K562 (cell line): ENCODE measurements around the gene ARPC1A. TPM values are rescaled to one million over a fixed set of nuclear protein-coding genes. Genes with fewer than 3 reads are reported as not detected.

Source experiments
- EP300 ChIP-seq: IDR thresholded peaks from 2 replicates; pipeline ENCODE4 v1.6.1; 2012; ENCODE audit warnings: low read length, improper control_type of control experiment
- ESRRA ChIP-seq: fragments of 450-650 bp; IDR thresholded peaks from 2 replicates; pipeline ENCODE4 v1.6.1; 2014; ENCODE audit warnings: low read depth, mild to moderate bottlenecking, moderate library complexity, borderline replicate concordance
- HCFC1 ChIP-seq: IDR thresholded peaks from 2 replicates; pipeline ENCODE4 v1.6.1; 2012; ENCODE audit warnings: low read depth, low read length, improper control_type of control experiment
- KDM4B ChIP-seq, 2 experiments: fragments of 450-650 bp in 1 of 2; sonication (generic) in 1 of 2; IDR thresholded peaks; 2 replicates each; pipeline ENCODE4 v1.6.1; 2016 to 2017; ENCODE audit warnings: borderline replicate concordance in 2 of 2, antibody characterized with exemption in 1 of 2, low read depth in 1 of 2, mild to moderate bottlenecking in 1 of 2
- POU5F1 ChIP-seq: fragments of 150-350 bp; IDR thresholded peaks from 2 replicates; pipeline ENCODE4 v1.6.1; 2014; ENCODE audit warnings: borderline replicate concordance, low read length, low read depth, mild to moderate bottlenecking; ENCODE audit not compliant: partially characterized antibody
- SMAD4 ChIP-seq: fragments of 250-450 bp; sonication (Bioruptor Pico); conservative IDR thresholded peaks from 2 replicates; pipeline ENCODE4 v1.8.0; 2021; ENCODE audit warnings: inconsistent platforms, mild to moderate bottlenecking, moderate library complexity
- ZNF140 ChIP-seq: fragments of 250-450 bp; sonication (Bioruptor Pico); IDR thresholded peaks from 2 replicates; pipeline ENCODE4 v1.8.0; 2021; ENCODE audit warnings: moderate library complexity, mild to moderate bottlenecking, inconsistent platforms
- ZNF184 ChIP-seq: sonication (generic); formaldehyde crosslinking; IDR thresholded peaks from 2 replicates; pipeline ENCODE4 v1.5.0; 2020; ENCODE audit warnings: missing genetic modification reagents
- ZNF785 ChIP-seq: fragments of 250-450 bp; sonication (Bioruptor Pico); IDR thresholded peaks from 2 replicates; pipeline ENCODE4 v1.4.0; 2020; ENCODE audit warnings: mild to moderate bottlenecking
- polyA plus RNA-seq, 8 experiments: library from polyadenylated mRNA; depleted of rRNA in 4 of 8; stranded (reverse) in 5 of 8; unstranded in 3 of 8; fragments of >200 nt; fragmentation: Nextera tagmentation in 2 of 8; fragmentation: Illumina TruSeq in 1 of 8; extraction: Ambion mirVana in 2 of 8; extraction: Trizol in 1 of 8; gene quantifications; 2 replicates each; pipeline versions ENCODE4 v1.2.1 to v1.2.3, GENCODE V29; 2011 to 2014; ENCODE audit warnings: inconsistent platforms in 1 of 8, missing spikeins in 1 of 8
- total RNA-seq, 7 experiments: library from RNA; depleted of rRNA in 6 of 7; stranded (reverse); fragments of >200 nt in 6 of 7; fragmentation: Illumina TruSeq in 2 of 7; extraction: Trizol in 2 of 7; gene quantifications; 2 replicates each; pipeline versions ENCODE4 v1.2.1 to v1.2.3, GENCODE V29; 2011 to 2021; ENCODE audit warnings: low replicate concordance in 1 of 7
- TF ChIP-seq, protein P1 (sequence below), 3 experiments: IDR thresholded peaks in 2 of 3; conservative IDR thresholded peaks in 1 of 3; 2 replicates each; pipeline ENCODE4 v1.5.1; 2011 to 2012; ENCODE audit warnings: low read length in 3 of 3, mild to moderate bottlenecking in 3 of 3, control low read depth in 2 of 3, improper control_type of control experiment in 1 of 3, inconsistent platforms in 1 of 3, low read depth in 1 of 3, mixed read lengths in 1 of 3, moderate library complexity in 1 of 3; ENCODE audit not compliant: insufficient read depth in 2 of 3
- TF ChIP-seq, protein P2 (sequence below): fragments of 200-800 bp; sonication (Bioruptor generic); IDR thresholded peaks from 2 replicates; pipeline ENCODE4 v1.6.1; 2016; ENCODE audit warnings: missing genetic modification characterization, missing compliant biosample characterization

The ARPC1A gene
- total and polyA plus RNA-seq, 9 of the 15 experiments (the other 6 are each of a cell fraction or from before 2014, with no cell fraction given), result 39.5 to 151 (median 86.1) TPM

DNA sequence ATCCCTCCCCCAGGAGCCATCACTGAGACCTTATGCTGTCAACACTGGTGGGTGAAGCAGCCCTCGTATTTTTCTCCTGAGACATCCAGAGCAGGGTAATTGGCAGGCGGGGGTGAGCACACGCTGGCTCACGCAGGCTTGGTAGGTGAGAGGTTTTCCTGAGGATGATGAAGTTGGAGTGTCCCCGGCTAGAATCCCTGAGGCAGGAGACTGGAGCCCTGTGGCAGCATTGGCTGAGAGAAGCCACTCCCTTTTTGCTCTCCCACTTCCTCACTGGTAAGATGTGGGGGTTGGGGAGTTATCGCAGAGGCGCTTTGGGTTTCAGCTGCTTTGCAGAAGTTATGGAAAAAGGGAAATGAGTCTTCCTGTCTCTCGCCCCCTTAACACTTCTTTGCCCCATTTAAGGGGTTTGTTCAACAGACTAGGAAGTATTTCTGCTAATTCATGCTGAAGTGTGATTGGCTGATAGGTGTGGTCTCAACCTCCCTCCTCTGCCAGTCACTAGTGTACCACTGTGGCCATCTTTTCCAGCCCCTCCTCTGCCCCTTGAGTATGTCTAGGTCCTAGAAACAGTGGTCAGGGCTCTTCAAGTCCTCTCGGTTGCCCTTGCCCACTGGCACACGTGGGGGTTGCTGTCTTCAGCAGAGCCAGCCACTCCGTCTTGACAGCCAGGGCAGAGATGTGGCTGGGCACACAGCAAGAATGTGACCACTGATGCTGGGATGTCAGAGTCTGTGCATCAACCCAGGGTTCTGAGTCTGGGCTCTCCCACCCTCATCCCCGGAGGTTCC, 54.5 kb downstream of the ARPC1A start (continued):
- TF ChIP-seq KDM4B (IDR thresholded peaks at IDR 0.05; ENCODE audit: borderline replicate concordance in 2 of 2, low read depth in 1 of 2) (no peak), ESRRA (no peak; the same call in 1 of the 2 replicates), ZNF785 (CRISPR knock-in tag) (no peak), ZNF140 (CRISPR knock-in tag) (no peak), SMAD4 (CRISPR knock-in tag) (no peak), EP300 (peak; percentile 64), POU5F1 (no peak), ZNF184 (no peak), HCFC1 (no peak)
- TF ChIP-seq, protein P1, sequence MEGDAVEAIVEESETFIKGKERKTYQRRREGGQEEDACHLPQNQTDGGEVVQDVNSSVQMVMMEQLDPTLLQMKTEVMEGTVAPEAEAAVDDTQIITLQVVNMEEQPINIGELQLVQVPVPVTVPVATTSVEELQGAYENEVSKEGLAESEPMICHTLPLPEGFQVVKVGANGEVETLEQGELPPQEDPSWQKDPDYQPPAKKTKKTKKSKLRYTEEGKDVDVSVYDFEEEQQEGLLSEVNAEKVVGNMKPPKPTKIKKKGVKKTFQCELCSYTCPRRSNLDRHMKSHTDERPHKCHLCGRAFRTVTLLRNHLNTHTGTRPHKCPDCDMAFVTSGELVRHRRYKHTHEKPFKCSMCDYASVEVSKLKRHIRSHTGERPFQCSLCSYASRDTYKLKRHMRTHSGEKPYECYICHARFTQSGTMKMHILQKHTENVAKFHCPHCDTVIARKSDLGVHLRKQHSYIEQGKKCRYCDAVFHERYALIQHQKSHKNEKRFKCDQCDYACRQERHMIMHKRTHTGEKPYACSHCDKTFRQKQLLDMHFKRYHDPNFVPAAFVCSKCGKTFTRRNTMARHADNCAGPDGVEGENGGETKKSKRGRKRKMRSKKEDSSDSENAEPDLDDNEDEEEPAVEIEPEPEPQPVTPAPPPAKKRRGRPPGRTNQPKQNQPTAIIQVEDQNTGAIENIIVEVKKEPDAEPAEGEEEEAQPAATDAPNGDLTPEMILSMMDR (IDR thresholded peaks at IDR 0.05 in 2 of 3, conservative IDR thresholded peaks at IDR 0.05 in 1 of 3; ENCODE audit: insufficient read depth in 2 of 3, low read depth in 1 of 3, low read length in 3 of 3), result no peak
- TF ChIP-seq, protein P2, sequence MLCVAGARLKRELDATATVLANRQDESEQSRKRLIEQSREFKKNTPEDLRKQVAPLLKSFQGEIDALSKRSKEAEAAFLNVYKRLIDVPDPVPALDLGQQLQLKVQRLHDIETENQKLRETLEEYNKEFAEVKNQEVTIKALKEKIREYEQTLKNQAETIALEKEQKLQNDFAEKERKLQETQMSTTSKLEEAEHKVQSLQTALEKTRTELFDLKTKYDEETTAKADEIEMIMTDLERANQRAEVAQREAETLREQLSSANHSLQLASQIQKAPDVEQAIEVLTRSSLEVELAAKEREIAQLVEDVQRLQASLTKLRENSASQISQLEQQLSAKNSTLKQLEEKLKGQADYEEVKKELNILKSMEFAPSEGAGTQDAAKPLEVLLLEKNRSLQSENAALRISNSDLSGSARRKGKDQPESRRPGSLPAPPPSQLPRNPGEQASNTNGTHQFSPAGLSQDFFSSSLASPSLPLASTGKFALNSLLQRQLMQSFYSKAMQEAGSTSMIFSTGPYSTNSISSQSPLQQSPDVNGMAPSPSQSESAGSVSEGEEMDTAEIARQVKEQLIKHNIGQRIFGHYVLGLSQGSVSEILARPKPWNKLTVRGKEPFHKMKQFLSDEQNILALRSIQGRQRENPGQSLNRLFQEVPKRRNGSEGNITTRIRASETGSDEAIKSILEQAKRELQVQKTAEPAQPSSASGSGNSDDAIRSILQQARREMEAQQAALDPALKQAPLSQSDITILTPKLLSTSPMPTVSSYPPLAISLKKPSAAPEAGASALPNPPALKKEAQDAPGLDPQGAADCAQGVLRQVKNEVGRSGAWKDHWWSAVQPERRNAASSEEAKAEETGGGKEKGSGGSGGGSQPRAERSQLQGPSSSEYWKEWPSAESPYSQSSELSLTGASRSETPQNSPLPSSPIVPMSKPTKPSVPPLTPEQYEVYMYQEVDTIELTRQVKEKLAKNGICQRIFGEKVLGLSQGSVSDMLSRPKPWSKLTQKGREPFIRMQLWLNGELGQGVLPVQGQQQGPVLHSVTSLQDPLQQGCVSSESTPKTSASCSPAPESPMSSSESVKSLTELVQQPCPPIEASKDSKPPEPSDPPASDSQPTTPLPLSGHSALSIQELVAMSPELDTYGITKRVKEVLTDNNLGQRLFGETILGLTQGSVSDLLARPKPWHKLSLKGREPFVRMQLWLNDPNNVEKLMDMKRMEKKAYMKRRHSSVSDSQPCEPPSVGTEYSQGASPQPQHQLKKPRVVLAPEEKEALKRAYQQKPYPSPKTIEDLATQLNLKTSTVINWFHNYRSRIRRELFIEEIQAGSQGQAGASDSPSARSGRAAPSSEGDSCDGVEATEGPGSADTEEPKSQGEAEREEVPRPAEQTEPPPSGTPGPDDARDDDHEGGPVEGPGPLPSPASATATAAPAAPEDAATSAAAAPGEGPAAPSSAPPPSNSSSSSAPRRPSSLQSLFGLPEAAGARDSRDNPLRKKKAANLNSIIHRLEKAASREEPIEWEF (CRISPR knock-in tag), result no peak
